DMS114 treated with DMSO at 0.1 percent for 48 hours (cell line): ENCODE results near the gene XDH.

ENCODE experiments used
- DNase-seq: peaks from one replicate; lab custom pipeline; 2025; ENCODE audit not compliant: unreplicated experiment; lab: John Stamatoyannopoulos, UW

XDH gene

GRCh38 chr2:31404302-31404701, 10.2 kb downstream of the XDH start:
- no peak for DNase-seq

- DNase-seq: no peak
Observed at GRCh38 chr2:31402388-31402787, 12.2 kb downstream of the XDH start.

GRCh38 chr2:31401580-31401979, 13.0 kb downstream of the XDH start:
- no peak for DNase-seq

GRCh38 chr2:31398881-31399280, 15.7 kb downstream of the XDH start:
- DNase-seq: no peak

- no peak for DNase-seq
Observed at GRCh38 chr2:31397094-31397493, 17.4 kb downstream of the XDH start.

GRCh38 chr2:31390324-31390723, 24.2 kb downstream of the XDH start:
- no peak for DNase-seq

GRCh38 chr2:31388736-31389135, 25.8 kb downstream of the XDH start:
- no peak for DNase-seq

GRCh38 chr2:31387850-31388249, 26.7 kb downstream of the XDH start:
- no peak for DNase-seq

GRCh38 chr2:31386648-31387047, 27.9 kb downstream of the XDH start:
- DNase-seq: no peak

- DNase-seq: no peak
Observed at GRCh38 chr2:31386172-31386571, 28.4 kb downstream of the XDH start.

GRCh38 chr2:31384771-31385276, 29.7 kb downstream of the XDH start:
- no peak for DNase-seq

GRCh38 chr2:31384351-31384750, 30.2 kb downstream of the XDH start:
- DNase-seq: no peak

GRCh38 chr2:31383471-31384153, 30.9 kb downstream of the XDH start:
- no peak for DNase-seq

- DNase-seq: no peak
Observed at GRCh38 chr2:31382452-31383120, 32.0 kb downstream of the XDH start.

GRCh38 chr2:31381601-31382000, 32.9 kb downstream of the XDH start:
- DNase-seq: no peak

- no peak for DNase-seq
Observed at GRCh38 chr2:31380243-31380642, 34.3 kb downstream of the XDH start.

GRCh38 chr2:31379747-31380146, 34.8 kb downstream of the XDH start:
- no peak for DNase-seq

- no peak for DNase-seq
Observed at GRCh38 chr2:31378791-31379501, 35.6 kb downstream of the XDH start.

GRCh38 chr2:31378389-31378788, 36.2 kb downstream of the XDH start:
- DNase-seq: no peak

- DNase-seq: no peak
Observed at GRCh38 chr2:31373127-31373526, 41.4 kb downstream of the XDH start.

- DNase-seq: no peak
Observed at GRCh38 chr2:31372097-31372496, 42.4 kb downstream of the XDH start.

GRCh38 chr2:31371691-31372090, 42.9 kb downstream of the XDH start:
- DNase-seq: no peak
